ENCODE measurements around the gene DYNLT1.
"Not testable (repeated sequence)": the region's sequence is repeated elsewhere in the genome, so short reads cannot be mapped to it uniquely, and the experiment has no call there.

Gene DYNLT1

DNA sequence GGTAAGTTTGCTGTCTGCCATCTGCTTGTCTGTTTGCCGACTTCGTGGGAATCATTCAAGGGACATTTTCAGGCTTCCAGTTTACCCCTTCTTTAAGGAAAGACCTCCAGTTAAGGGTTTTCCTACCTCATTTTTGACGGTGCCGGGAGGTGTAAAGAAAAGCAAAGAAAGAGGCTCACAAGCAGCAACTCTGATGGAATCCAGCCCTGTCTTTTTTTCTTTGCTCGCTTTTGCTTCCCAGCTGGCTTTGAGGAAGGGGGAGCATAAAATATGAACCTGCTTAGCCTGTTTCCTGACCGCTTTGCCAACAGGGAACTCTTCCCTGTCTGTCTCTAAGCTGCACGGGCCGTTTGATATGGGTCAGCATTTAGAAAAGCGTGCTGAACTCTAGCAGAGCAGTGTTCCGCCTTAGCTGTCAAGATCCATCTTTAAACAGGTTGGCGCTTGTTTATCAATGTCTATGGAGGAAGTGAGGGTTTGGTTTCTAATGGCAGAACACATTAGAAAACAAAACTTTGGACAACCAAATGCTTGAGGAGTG, 19.2 kb upstream of the DYNLT1 start:
- DNase-seq (ENCODE audit: low read depth, low spot score), result no peak

GRCh38 chr6:158662954-158663624, 18.5 kb upstream of the DYNLT1 start:
- DNase-seq (ENCODE audit: low read depth, low spot score), result no peak

DNA sequence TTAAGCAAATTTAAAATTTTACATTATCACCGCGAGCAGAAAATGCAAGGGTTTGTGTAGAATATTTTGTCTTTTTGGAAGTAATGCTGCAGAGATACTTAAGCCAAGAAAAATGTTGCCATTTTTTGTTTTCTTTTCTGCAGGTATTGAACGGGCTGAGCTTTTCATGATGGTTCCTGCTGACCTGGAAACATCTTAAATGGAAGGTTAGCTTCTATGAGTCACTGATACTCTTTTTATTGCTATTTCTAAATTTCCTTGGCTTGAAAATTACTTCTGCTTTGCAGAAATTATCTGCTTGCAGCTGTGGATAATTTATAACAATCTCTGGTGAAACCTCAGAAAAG, 18.0 kb upstream of the DYNLT1 start:
- no peak for DNase-seq (ENCODE audit: low read depth, low spot score)

GRCh38 chr6:158661156-158661685, 16.7 kb upstream of the DYNLT1 start:
- no peak for DNase-seq (ENCODE audit: low read depth, low spot score)

DNA sequence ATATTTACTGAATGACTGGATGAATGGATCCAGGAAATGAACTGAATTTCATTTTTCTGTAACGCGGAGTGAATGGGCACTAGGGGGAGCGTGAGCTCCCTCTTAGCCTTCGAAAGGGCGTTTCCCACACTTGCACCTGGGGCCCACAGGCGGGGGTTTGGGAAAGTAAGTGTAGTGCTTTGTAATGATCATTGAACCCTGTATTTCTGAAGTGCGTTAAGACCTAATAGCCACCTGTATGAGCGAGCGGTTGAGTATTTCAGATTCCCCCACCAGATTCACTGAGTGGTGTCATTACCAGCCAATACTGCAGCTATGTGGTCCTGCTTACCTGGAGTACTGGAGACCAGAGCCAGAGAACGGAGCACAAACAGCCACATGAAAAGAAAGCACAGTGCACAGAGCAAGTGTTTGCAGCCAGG, 15.8 kb upstream of the DYNLT1 start:
- no peak for DNase-seq (ENCODE audit: low read depth, low spot score)

DNA sequence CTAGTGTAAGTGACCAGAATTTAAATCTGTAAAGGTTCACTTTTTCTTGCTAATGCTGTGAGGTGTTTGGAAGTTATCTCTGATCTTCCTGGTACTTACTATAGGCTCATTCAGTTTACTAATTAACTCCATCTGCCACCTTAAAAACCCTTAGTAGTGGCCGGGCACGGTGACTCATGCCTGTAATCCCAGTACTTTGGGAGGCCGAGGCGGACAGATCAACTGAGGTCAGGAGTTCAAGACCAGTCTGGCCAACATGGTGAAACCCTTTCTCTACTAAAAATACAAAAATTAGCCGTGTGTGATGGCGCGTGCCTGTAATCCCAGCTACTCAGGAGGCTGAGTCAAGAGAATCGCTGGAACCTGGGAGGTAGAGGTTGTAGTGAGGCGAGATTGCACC, 12.4 kb upstream of the DYNLT1 start:
- DNase-seq (ENCODE audit: low read depth, low spot score), result not testable (repeated sequence)

- DNase-seq (ENCODE audit: low read depth, low spot score), result no peak
Measured at GRCh38 chr6:158655569-158656450, 11.3 kb upstream of the DYNLT1 start.

- no peak for DNase-seq (ENCODE audit: low read depth, low spot score)
Measured at GRCh38 chr6:158654960-158655489, 10.5 kb upstream of the DYNLT1 start.

DNA sequence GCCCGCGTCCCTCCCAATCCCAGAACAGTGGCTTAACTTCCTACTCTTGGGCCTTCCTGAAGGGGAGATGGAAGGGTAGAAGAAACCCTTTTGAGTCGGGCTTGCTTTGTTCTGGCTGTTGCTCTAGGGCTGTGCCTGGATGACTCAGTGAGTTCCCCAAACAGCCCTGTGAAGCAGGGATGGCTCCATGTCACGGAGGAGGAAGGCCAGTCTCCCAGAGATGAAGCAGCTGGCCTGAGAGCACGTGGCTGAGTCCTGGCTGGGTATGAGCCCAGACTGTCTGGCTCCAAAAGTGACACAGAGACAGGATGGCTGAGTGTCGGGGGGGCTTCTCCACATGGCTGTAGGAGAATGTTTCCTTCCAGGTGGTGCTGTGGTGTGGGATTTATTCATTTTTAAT, 10.0 kb upstream of the DYNLT1 start:
- DNase-seq (ENCODE audit: low read depth, low spot score), result no peak

GRCh38 chr6:158653577-158654354, 9.2 kb upstream of the DYNLT1 start:
- peak; percentile 67 for DNase-seq (ENCODE audit: low read depth, low spot score)

GRCh38 chr6:158651981-158652737, 7.6 kb upstream of the DYNLT1 start:
- DNase-seq (ENCODE audit: low read depth, low spot score), result not testable (repeated sequence)

DNA sequence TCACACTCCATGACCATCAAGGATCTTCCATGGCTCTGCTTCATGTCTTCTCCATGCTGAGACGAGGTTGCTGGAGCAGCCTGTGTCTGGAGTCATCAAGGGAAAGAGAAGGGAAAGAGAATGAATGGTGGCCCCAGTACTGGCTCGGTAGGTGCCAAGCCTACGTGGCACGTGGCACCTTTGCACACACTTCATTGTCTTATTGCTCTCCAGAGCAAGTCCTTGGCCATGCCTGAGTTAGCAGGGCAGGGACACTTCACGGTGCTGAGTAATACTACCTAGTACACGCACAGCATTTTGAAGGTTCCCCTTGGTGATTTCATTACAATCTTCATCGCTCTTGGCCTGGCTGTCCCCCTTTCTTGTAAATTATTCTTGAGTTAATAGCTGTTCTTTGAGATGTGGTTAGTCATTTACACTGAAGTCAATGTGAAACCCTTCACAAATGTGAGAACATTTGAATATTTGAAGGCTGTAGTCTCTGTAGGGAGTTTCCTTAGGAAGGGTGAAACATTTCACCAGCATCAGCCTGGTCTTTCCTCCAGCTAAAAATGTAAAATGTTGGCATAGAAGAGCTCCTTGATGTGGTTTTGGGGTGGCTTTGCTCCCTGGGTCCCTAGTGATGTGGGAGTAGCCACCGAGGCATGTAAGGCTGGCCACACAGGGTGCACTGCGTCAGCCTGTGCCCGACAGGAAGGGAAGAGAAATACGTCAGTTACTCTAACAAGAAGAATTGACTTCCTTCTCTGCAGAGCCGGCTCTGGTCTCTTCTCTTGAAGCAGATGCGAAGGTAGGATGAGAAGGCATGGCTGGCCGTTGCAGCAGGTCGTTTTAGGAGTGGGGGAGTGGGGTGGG, 5.0 kb upstream of the DYNLT1 start, which contains the start of gene SYTL3:
Gene SYTL3, plus strand, starts transcription at position 766 of the 855 bp plus-strand sequence. CDS start 13,215 bp downstream, outside the sequence.
- DNase-seq (ENCODE audit: low read depth, low spot score), result peak; percentile 33

GRCh38 chr6:158648682-158649131, 4.2 kb upstream of the DYNLT1 start:
- DNase-seq (ENCODE audit: low read depth, low spot score), result no peak

GRCh38 chr6:158647501-158647900, 3.0 kb upstream of the DYNLT1 start:
- DNase-seq (ENCODE audit: low read depth, low spot score), result no peak

DNA sequence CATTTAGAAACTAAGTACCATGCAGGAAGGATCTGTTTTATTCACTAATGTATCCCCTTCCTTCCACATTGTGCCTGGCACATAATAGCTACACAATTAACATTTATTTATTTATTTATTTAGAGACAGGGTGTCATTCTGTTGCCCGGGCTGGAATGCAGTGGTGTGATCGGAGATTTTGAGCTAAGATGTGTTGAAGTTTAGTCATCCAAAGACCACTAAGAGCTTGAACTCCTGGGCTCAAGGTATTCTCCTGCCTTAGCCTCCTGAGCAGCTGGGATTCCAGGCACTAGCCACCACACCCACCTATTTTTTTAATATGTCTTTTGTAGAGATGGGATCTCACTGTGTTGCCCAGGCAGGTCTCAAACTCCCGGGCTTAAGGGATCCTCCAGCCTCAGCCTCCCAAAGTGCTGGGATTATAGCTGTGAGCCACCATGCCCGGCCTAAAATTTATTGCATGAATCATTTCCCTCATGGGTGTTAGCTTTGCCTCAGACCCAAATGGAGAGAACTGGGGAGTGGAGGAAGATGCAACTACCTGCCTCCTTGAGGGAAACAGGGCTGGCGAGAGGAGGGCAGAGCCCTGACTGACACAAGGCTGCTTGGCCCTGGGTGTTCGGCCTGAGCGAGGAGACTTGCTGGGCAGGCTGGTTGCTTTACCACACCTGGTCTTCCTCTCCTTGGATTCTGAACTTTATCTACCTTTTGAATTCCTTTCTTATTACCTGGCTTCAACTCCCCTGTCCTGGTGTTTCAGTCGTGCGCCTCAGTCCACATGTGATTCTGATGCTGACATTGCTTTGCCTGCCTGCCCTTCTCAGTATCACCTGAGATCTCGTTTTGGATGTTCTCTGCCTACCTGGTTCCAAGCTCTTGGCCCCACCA, 1.7 kb upstream of the DYNLT1 start:
- no peak for DNase-seq (ENCODE audit: low read depth, low spot score)

DNA sequence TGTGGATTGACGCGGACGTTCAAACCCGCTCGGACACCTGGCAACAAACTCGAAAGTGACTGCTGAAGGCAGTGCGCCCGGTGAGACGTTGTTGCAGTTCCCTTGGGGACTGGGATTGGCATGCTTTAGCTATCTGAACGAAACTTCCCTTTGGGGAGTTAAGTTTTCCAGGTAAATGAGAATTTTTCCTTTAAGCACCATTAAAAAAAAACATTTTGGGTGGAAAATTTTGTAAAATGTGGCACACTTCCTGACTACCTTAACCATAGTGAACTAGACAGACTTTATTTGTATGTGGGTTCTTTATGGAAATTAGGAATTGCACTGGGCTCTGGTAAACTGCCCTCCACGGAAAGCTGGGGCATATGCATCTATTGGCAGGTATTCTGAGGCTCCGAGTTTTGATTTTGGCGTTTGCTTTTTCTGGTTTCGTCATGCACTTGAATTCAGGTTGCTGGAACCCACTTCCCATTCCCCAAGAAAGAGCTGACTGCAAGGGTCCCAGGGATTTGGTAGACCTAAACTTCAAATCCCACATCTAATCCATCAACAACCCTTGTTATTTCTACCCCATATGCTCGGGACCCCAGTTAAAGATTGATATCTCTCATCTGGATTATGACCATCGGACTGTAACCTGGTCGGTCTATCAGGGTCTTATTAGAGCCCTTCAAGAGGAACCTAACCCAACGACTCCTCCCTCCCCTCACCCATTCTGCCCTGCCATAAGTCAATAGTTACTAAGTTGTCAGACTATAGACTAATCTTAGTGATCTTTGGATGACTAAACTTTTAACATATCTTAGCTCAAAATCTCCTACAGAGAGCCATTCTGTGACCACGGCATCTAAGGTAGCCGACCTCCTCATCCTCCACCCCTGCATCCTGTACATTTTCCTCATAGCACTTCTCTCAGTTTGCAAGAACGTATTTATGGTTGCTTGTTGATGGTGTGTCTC, 800 bp upstream of the DYNLT1 start:
- DNase-seq (ENCODE audit: low read depth, low spot score), result no peak

- no peak for DNase-seq (ENCODE audit: low read depth, low spot score)
Measured at GRCh38 chr6:158643836-158644230, 710 bp downstream of the DYNLT1 start.

All from activated naive CD8-positive, alpha-beta T cell treated with anti-CD3 and anti-CD28 coated beads, Interleukin-2, amount 50 U/mL, for 16 hours (primary cell).